SK-N-SH (cell line): ENCODE measurements around the gene CX3CR1. TPM values are rescaled to one million over a fixed set of nuclear protein-coding genes. Genes with fewer than 3 reads are reported as not detected.

Experiments used
- CTCF ChIA-PET: fragments of 300-600, 350-600 bp; formaldehyde crosslinking; extraction: SDS; loops from one replicate; lab custom pipeline; 2021; lab: Yijun Ruan, JAX
- POLR2A ChIA-PET: fragments of 350-600 bp; sonication (Branson Sonifier 250); formaldehyde crosslinking; extraction: SDS; loops from one replicate; lab custom pipeline; 2020; ENCODE audit warnings: antibody characterized with exemption, inconsistent platforms; lab: Yijun Ruan, JAX
- DNase-seq: peaks from one replicate; pipeline ENCODE4 v3.0.0; 2012
- H2AFZ ChIP-seq: fragments of 200-600 bp; sonication (generic); 2 replicates; pipeline ENCODE4 v1.8.1; 2016; ENCODE audit warnings: antibody characterized with exemption, mild to moderate bottlenecking, low read depth
- H3F3A ChIP-seq: fragments of 200-600 bp; sonication (generic); replicated peaks from 2 replicates; pipeline ENCODE3; 2016; ENCODE audit warnings: antibody characterized with exemption, mild to moderate bottlenecking; ENCODE audit not compliant: insufficient read depth
- H3K27ac ChIP-seq, 2 experiments: fragments of 200-500 bp in 1 of 2; fragments of 200-600 bp in 1 of 2; sonication (Bioruptor generic) in 1 of 2; sonication (generic), shearing (Covaris generic) in 1 of 2; 2 replicates each; pipeline versions ENCODE4 v1.5.1 to v1.6.1; 2014 to 2016; ENCODE audit warnings: low read depth in 2 of 2, inconsistent platforms in 1 of 2, low read length in 1 of 2, mild to moderate bottlenecking in 1 of 2, mixed read lengths in 1 of 2
- H3K27me3 ChIP-seq: fragments of 200-600 bp; sonication (generic), shearing (Covaris generic); 2 replicates; pipeline ENCODE4 v1.6.1; 2016; ENCODE audit warnings: mixed run types; ENCODE audit not compliant: insufficient read depth
- H3K36me3 ChIP-seq, 2 experiments: fragments of 200-500 bp in 1 of 2; fragments of 200-600 bp in 1 of 2; sonication (Bioruptor generic) in 1 of 2; sonication (generic) in 1 of 2; replicated peaks in 1 of 2; 2 replicates each; pipeline versions ENCODE3 to v1.5.1; 2014 to 2016; ENCODE audit warnings: low read length in 1 of 2, mild to moderate bottlenecking in 1 of 2; ENCODE audit not compliant: insufficient read depth in 2 of 2, control insufficient read depth in 1 of 2
- H3K4me1 ChIP-seq, 2 experiments: fragments of 200-500 bp in 1 of 2; fragments of 200-600 bp in 1 of 2; sonication (Bioruptor generic) in 1 of 2; sonication (generic), shearing (Covaris generic) in 1 of 2; 2 replicates each; pipeline versions ENCODE4 v1.5.1 to v1.6.1; 2014 to 2016; ENCODE audit warnings: low read depth in 1 of 2, low read length in 1 of 2, mixed run types in 1 of 2; ENCODE audit not compliant: insufficient read depth in 2 of 2, control insufficient read depth in 1 of 2
- H3K4me2 ChIP-seq: fragments of 200-600 bp; sonication (generic), shearing (Covaris generic); 2 replicates; pipeline ENCODE4 v1.6.1; 2017; ENCODE audit warnings: mixed run types
- H3K4me3 ChIP-seq, 2 experiments: fragments of 200-500 bp in 1 of 2; fragments of 200-600 bp in 1 of 2; sonication (Bioruptor generic) in 1 of 2; sonication (generic), shearing (Covaris generic) in 1 of 2; 2 replicates each; pipeline versions ENCODE4 v1.5.1 to v1.8.1; 2014 to 2016; ENCODE audit warnings: low read depth in 2 of 2, inconsistent platforms in 1 of 2, low read length in 1 of 2, mild to moderate bottlenecking in 1 of 2, mixed read lengths in 1 of 2, moderate library complexity in 1 of 2
- H3K79me2 ChIP-seq: fragments of 200-600 bp; sonication (generic); 2 replicates; pipeline ENCODE4 v1.8.1; 2017; ENCODE audit warnings: mild to moderate bottlenecking; ENCODE audit not compliant: insufficient read depth
- H3K9ac ChIP-seq: fragments of 200-600 bp; sonication (generic); 2 replicates; pipeline ENCODE4 v1.6.1; 2017; ENCODE audit warnings: mixed run types
- H3K9me2 ChIP-seq: fragments of 200-600 bp; sonication (generic); 2 replicates; pipeline ENCODE4 v1.6.1; 2017; ENCODE audit warnings: mixed run types
- H3K9me3 ChIP-seq: fragments of 200-600 bp; sonication (generic); 2 replicates; pipeline ENCODE4 v1.6.1; 2017; ENCODE audit warnings: mixed run types, mild to moderate bottlenecking, moderate library complexity
- H4K20me1 ChIP-seq: fragments of 200-600 bp; sonication (generic); 2 replicates; pipeline ENCODE4 v1.6.1; 2017; ENCODE audit warnings: mild to moderate bottlenecking, mixed run types; ENCODE audit not compliant: insufficient read depth
- CTCF ChIP-seq: fragments of 200-600 bp; sonication (generic); IDR thresholded peaks from 2 replicates; pipeline ENCODE4 v1.6.1; 2017; ENCODE audit warnings: antibody characterized with exemption, mild to moderate bottlenecking, moderate library complexity
- MEF2A ChIP-seq: IDR thresholded peaks from 2 replicates; pipeline ENCODE4 v1.4.0; 2012; ENCODE audit warnings: low read depth, borderline replicate concordance
- MXI1 ChIP-seq: IDR thresholded peaks from 2 replicates; pipeline ENCODE4 v1.6.1; 2012; ENCODE audit warnings: mild to moderate bottlenecking, low read depth, low read length, improper control_type of control experiment
- RXRA ChIP-seq: IDR thresholded peaks from 2 replicates; pipeline ENCODE4 v1.4.0; 2012; ENCODE audit warnings: low read depth, mild to moderate bottlenecking, borderline replicate concordance
- SMC3 ChIP-seq: IDR thresholded peaks from 2 replicates; pipeline ENCODE4 v1.6.1; 2012; ENCODE audit warnings: low read depth, low read length, improper control_type of control experiment
- TAF1 ChIP-seq: IDR thresholded peaks from 2 replicates; pipeline ENCODE4 v1.6.1; 2012; ENCODE audit warnings: low read depth, mild to moderate bottlenecking, low read length, moderate library complexity, borderline replicate concordance
- TEAD4 ChIP-seq: IDR thresholded peaks from 2 replicates; pipeline ENCODE4 v1.4.0; 2012; ENCODE audit warnings: mild to moderate bottlenecking, borderline replicate concordance; ENCODE audit not compliant: insufficient read depth
- WGBS: methylation state at CpG from one replicate; pipeline ENCODE4 v1.1.6; 2017; ENCODE audit warnings: low lambda C conversion rate; 5-methylcytosine and 5-hydroxymethylcytosine counted together
- polyA plus RNA-seq, 3 experiments: library from polyadenylated mRNA; depleted of rRNA; stranded (reverse); fragments of >200 nt; gene quantifications; 2 replicates each; pipeline ENCODE4 v1.2.3, GENCODE V29; 2012
- TF ChIP-seq, protein P1 (sequence below): IDR thresholded peaks from 2 replicates; pipeline ENCODE4 v1.6.1; 2012; ENCODE audit warnings: mild to moderate bottlenecking, low read depth, low read length, moderate library complexity

Gene CX3CR1
- polyA plus RNA-seq, 1 of the 3 experiments (the other 2 are of a cell fraction) = not detected

GRCh38 chr3:39260957-39261356 lies 18.9 kb downstream of the CX3CR1 start:
- WGBS = 20% methylated on average over 7 of the region's 7 CpGs
- H3K4me2 ChIP-seq = no peak overlapping the region
- no peak overlapping the region for H2AFZ ChIP-seq
- no peaks in the 10 kb centered on the region for H3K9me2 ChIP-seq
- H3K9me3 ChIP-seq = no peaks in the 10 kb centered on the region
- POLR2A ChIA-PET = no interaction called here
- H3K79me2 ChIP-seq = no peaks in the 10 kb centered on the region
- H3K4me3 ChIP-seq = no peak overlapping the region
- H3F3A ChIP-seq = no peaks in the 10 kb centered on the region
- H3K36me3 ChIP-seq = no peaks in the 10 kb centered on the region
- H3K27ac ChIP-seq = no peak overlapping the region
- no peak overlapping the region for H3K9ac ChIP-seq
- TF ChIP-seq, protein P1, sequence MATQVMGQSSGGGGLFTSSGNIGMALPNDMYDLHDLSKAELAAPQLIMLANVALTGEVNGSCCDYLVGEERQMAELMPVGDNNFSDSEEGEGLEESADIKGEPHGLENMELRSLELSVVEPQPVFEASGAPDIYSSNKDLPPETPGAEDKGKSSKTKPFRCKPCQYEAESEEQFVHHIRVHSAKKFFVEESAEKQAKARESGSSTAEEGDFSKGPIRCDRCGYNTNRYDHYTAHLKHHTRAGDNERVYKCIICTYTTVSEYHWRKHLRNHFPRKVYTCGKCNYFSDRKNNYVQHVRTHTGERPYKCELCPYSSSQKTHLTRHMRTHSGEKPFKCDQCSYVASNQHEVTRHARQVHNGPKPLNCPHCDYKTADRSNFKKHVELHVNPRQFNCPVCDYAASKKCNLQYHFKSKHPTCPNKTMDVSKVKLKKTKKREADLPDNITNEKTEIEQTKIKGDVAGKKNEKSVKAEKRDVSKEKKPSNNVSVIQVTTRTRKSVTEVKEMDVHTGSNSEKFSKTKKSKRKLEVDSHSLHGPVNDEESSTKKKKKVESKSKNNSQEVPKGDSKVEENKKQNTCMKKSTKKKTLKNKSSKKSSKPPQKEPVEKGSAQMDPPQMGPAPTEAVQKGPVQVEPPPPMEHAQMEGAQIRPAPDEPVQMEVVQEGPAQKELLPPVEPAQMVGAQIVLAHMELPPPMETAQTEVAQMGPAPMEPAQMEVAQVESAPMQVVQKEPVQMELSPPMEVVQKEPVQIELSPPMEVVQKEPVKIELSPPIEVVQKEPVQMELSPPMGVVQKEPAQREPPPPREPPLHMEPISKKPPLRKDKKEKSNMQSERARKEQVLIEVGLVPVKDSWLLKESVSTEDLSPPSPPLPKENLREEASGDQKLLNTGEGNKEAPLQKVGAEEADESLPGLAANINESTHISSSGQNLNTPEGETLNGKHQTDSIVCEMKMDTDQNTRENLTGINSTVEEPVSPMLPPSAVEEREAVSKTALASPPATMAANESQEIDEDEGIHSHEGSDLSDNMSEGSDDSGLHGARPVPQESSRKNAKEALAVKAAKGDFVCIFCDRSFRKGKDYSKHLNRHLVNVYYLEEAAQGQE = no peak
- TF ChIP-seq CTCF = peak; percentile 52
- no peak for TF ChIP-seq MXI1
- TF ChIP-seq MEF2A = peak; percentile 84
- peaks cover 23% of the 10 kb centered on the region; the same call in 1 of the 2 replicates for H3K27me3 ChIP-seq
- peak; percentile 29 for DNase-seq
- H3K4me1 ChIP-seq = peaks cover 0 to 2% of the 10 kb centered on the region in 2 experiments; a peak in 1 of 4 replicates
- CTCF ChIA-PET = interaction anchor here (2.5 kb wide), 1 partner anchor 135 kb away, joined by 5 read pairs; no protein-coding TSS in a partner anchor
- H4K20me1 ChIP-seq = no peaks in the 10 kb centered on the region

GRCh38 chr3:39260318-39260717 lies 19.5 kb downstream of the CX3CR1 start:
- TF ChIP-seq TEAD4 = no peak
- no peak for TF ChIP-seq SMC3
- TF ChIP-seq, protein P1 = no peak
- no peak for TF ChIP-seq TAF1
- no peak for TF ChIP-seq RXRA
- TF ChIP-seq, all 33 proteins: peak for 0
- H3K4me1 ChIP-seq = peaks cover 2% of the 10 kb centered on the region in 2 experiments; a peak in 1 of 4 replicates
- no peak overlapping the region for H3K9ac ChIP-seq
- no peaks in the 10 kb centered on the region for H3K79me2 ChIP-seq
- H3K36me3 ChIP-seq = no peaks in the 10 kb centered on the region
- H3K4me3 ChIP-seq = no peak overlapping the region
- no peaks in the 10 kb centered on the region for H3K9me2 ChIP-seq
- peaks cover 23% of the 10 kb centered on the region; the same call in 1 of the 2 replicates for H3K27me3 ChIP-seq
- H3K4me2 ChIP-seq = no peak overlapping the region
- 49% methylated on average over 2 of the region's 2 CpGs for WGBS
- no peak for DNase-seq
- no peaks in the 10 kb centered on the region for H4K20me1 ChIP-seq
- H3F3A ChIP-seq = no peaks in the 10 kb centered on the region
- H3K27ac ChIP-seq = no peak overlapping the region
- CTCF ChIA-PET = interaction anchor here (1.0 kb wide), 1 partner anchor 134 kb away, joined by 3 read pairs; no protein-coding TSS in a partner anchor
- POLR2A ChIA-PET = no interaction called here
- H3K9me3 ChIP-seq = no peaks in the 10 kb centered on the region
- H2AFZ ChIP-seq = no peak overlapping the region
